Measurements from ENCODE around the gene SORCS3.

Gene SORCS3

DNA sequence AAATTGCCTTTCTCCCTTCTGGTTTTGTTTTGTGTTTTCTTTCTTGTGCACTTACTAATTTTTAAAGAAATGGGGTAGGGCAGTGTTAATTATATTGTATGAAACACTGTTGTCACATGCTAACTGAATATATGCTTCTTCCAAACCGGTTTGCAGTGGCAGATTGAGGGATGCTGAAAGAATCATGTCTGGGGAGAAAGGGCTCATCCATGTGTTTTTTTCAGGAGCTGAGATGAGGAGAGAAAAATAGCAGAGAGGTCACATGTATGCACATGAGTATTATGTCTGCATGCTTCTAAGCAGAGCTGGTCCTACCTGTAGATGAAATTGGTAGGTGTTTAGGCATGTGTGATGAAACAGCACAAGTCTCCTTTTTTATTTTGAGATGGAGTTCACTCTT is 17.0 kb downstream of the SORCS3 start:
- H3F3A ChIP-seq (ENCODE audit: insufficient read depth), result no peaks in the 10 kb centered on the region
- no peak overlapping the region for H3K27ac ChIP-seq (ENCODE audit: low read depth, low read length)
- no peaks in the 10 kb centered on the region for H3K36me3 ChIP-seq (ENCODE audit: low read length)
- H3K79me2 ChIP-seq (ENCODE audit: insufficient read depth, low read length), result no peaks in the 10 kb centered on the region
- no peak for TF ChIP-seq EZH2phosphoT487 (conservative IDR thresholded peaks at IDR 0.05; ENCODE audit: low read length)
- TF ChIP-seq, protein P1, sequence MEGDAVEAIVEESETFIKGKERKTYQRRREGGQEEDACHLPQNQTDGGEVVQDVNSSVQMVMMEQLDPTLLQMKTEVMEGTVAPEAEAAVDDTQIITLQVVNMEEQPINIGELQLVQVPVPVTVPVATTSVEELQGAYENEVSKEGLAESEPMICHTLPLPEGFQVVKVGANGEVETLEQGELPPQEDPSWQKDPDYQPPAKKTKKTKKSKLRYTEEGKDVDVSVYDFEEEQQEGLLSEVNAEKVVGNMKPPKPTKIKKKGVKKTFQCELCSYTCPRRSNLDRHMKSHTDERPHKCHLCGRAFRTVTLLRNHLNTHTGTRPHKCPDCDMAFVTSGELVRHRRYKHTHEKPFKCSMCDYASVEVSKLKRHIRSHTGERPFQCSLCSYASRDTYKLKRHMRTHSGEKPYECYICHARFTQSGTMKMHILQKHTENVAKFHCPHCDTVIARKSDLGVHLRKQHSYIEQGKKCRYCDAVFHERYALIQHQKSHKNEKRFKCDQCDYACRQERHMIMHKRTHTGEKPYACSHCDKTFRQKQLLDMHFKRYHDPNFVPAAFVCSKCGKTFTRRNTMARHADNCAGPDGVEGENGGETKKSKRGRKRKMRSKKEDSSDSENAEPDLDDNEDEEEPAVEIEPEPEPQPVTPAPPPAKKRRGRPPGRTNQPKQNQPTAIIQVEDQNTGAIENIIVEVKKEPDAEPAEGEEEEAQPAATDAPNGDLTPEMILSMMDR (IDR thresholded peaks at IDR 0.05; ENCODE audit: insufficient read depth, low read length, poor library complexity, severe bottlenecking), result no peak
- no peaks in the 10 kb centered on the region for H4K20me1 ChIP-seq (ENCODE audit: low read depth, low read length)
- no peak overlapping the region for H2AFZ ChIP-seq (ENCODE audit: low read depth, low read length, severe bottlenecking)
- no peak overlapping the region for H3K9ac ChIP-seq (ENCODE audit: low read length)
- H3K4me3 ChIP-seq (ENCODE audit: insufficient read depth, low read length, poor library complexity, severe bottlenecking), result no peak overlapping the region
- H3K4me2 ChIP-seq (ENCODE audit: low read depth, low read length, poor library complexity, severe bottlenecking), result no peak overlapping the region
- no peaks in the 10 kb centered on the region for H3K27me3 ChIP-seq (ENCODE audit: low read length)
- H3K9me2 ChIP-seq (replicated peaks; ENCODE audit: insufficient read depth, low read length), result no peaks in the 10 kb centered on the region
- H3K9me3 ChIP-seq (ENCODE audit: insufficient read depth, low read length), result no peaks in the 10 kb centered on the region

DNA sequence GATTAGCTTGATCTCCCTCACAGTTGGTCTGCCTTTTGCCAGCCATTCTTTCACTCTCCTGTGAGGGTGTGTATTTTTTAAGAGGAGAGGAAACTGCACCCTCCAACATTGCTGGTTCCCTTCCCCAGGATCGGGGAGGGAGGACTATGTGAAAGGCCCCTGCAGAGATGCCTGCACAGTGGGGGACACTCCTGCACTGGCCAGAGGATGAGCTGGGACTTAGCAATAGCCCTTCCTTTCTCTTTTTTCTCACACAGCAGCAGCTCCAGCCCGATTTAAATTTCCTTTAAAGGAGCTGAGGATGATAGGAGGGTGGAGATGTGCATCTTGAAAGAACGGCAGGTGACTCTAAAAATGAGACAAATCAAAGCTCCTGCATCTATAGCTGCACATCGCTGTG is 18.7 kb downstream of the SORCS3 start:
- H3K4me2 ChIP-seq (ENCODE audit: low read depth, low read length, poor library complexity, severe bottlenecking), result no peak overlapping the region
- no peaks in the 10 kb centered on the region for H3K9me3 ChIP-seq (ENCODE audit: insufficient read depth, low read length)
- no peaks in the 10 kb centered on the region for H3K79me2 ChIP-seq (ENCODE audit: insufficient read depth, low read length)
- H3F3A ChIP-seq (ENCODE audit: insufficient read depth), result no peaks in the 10 kb centered on the region
- H3K27me3 ChIP-seq (ENCODE audit: low read length), result no peaks in the 10 kb centered on the region
- no peaks in the 10 kb centered on the region for H3K9me2 ChIP-seq (replicated peaks; ENCODE audit: insufficient read depth, low read length)
- no peaks in the 10 kb centered on the region for H3K36me3 ChIP-seq (ENCODE audit: low read length)
- no peak overlapping the region for H3K27ac ChIP-seq (ENCODE audit: low read depth, low read length)
- H3K9ac ChIP-seq (ENCODE audit: low read length), result no peak overlapping the region
- no peak overlapping the region for H2AFZ ChIP-seq (ENCODE audit: low read depth, low read length, severe bottlenecking)
- no peak for TF ChIP-seq EZH2phosphoT487 (conservative IDR thresholded peaks at IDR 0.05; ENCODE audit: low read length)
- TF ChIP-seq, protein P1 (IDR thresholded peaks at IDR 0.05; ENCODE audit: insufficient read depth, low read length, poor library complexity, severe bottlenecking), result no peak
- no peak overlapping the region for H3K4me3 ChIP-seq (ENCODE audit: insufficient read depth, low read length, poor library complexity, severe bottlenecking)
- no peaks in the 10 kb centered on the region for H4K20me1 ChIP-seq (ENCODE audit: low read depth, low read length)

DNA sequence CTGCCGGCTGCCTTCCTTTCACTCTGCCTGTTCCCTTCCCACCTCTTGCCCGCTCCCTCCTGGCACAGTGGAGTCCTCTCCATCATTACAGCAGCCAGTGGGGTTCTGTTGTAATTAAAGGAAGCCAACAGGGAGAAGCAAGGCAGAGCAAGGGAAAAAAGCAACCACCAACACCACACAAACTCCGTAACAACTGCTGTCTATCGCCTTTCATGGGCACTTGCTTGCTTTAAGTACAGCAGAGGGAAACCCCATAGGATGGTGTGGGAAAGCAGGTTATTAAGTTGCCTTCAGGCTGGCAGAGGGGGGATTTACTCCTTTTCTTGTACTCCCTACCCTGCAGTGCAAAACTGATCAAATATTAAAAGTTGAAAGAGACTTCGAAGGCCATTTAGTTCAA is 22.0 kb downstream of the SORCS3 start:
- H4K20me1 ChIP-seq (ENCODE audit: low read depth, low read length), result no peaks in the 10 kb centered on the region
- no peak overlapping the region for H3K4me3 ChIP-seq (ENCODE audit: insufficient read depth, low read length, poor library complexity, severe bottlenecking)
- H3K27me3 ChIP-seq (ENCODE audit: low read length), result no peaks in the 10 kb centered on the region
- no peaks in the 10 kb centered on the region for H3F3A ChIP-seq (ENCODE audit: insufficient read depth)
- no peak overlapping the region for H2AFZ ChIP-seq (ENCODE audit: low read depth, low read length, severe bottlenecking)
- no peak for TF ChIP-seq EZH2phosphoT487 (conservative IDR thresholded peaks at IDR 0.05; ENCODE audit: low read length)
- TF ChIP-seq, protein P1 (IDR thresholded peaks at IDR 0.05; ENCODE audit: insufficient read depth, low read length, poor library complexity, severe bottlenecking), result no peak
- no peak overlapping the region for H3K9ac ChIP-seq (ENCODE audit: low read length)
- no peaks in the 10 kb centered on the region for H3K36me3 ChIP-seq (ENCODE audit: low read length)
- no peaks in the 10 kb centered on the region for H3K9me3 ChIP-seq (ENCODE audit: insufficient read depth, low read length)
- H3K9me2 ChIP-seq (replicated peaks; ENCODE audit: insufficient read depth, low read length), result no peaks in the 10 kb centered on the region
- no peak overlapping the region for H3K4me2 ChIP-seq (ENCODE audit: low read depth, low read length, poor library complexity, severe bottlenecking)
- no peak overlapping the region for H3K27ac ChIP-seq (ENCODE audit: low read depth, low read length)
- no peaks in the 10 kb centered on the region for H3K79me2 ChIP-seq (ENCODE audit: insufficient read depth, low read length)
